Measurements from ENCODE around the gene WNT11. TPM values are rescaled to one million over a fixed set of nuclear protein-coding genes. Genes with fewer than 3 reads are reported as not detected.

Gene WNT11
- total RNA-seq, 1 donor from 2014 or later = 6.9 TPM

DNA sequence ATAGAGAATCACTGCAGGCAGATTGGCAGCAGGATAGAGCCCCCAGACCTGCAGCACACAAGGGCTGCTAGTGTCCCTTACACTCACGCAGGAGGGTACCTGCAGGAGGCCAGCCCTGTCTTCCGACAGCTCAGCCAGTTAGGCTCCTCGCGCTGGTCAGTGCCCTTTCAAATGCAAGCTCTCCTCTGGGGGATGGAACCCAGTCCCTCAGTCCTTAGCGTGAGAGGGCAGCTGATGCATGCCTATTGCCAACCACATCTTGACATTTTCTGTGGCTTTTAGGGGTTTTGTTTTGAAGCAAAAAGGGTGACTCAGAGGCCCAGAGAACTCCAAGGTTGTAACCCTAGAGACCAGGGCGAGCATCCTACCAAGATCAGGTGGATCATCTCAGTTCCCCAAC lies 40.0 kb downstream of the WNT11 start:
- H3K27me3 ChIP-seq = no peaks in the 10 kb centered on the region
- H3K4me1 ChIP-seq = peaks cover 10% of the 10 kb centered on the region
- TF ChIP-seq POLR2AphosphoS5 (IDR thresholded peaks at IDR 0.05; ENCODE audit: insufficient read depth in 1 of 2, low read depth in 1 of 2) (no peak), POLR2A (IDR thresholded peaks at IDR 0.05) (no peak)
- TF ChIP-seq, protein P1, sequence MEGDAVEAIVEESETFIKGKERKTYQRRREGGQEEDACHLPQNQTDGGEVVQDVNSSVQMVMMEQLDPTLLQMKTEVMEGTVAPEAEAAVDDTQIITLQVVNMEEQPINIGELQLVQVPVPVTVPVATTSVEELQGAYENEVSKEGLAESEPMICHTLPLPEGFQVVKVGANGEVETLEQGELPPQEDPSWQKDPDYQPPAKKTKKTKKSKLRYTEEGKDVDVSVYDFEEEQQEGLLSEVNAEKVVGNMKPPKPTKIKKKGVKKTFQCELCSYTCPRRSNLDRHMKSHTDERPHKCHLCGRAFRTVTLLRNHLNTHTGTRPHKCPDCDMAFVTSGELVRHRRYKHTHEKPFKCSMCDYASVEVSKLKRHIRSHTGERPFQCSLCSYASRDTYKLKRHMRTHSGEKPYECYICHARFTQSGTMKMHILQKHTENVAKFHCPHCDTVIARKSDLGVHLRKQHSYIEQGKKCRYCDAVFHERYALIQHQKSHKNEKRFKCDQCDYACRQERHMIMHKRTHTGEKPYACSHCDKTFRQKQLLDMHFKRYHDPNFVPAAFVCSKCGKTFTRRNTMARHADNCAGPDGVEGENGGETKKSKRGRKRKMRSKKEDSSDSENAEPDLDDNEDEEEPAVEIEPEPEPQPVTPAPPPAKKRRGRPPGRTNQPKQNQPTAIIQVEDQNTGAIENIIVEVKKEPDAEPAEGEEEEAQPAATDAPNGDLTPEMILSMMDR (IDR thresholded peaks at IDR 0.05) = no peak
- no peak overlapping the region for H3K4me3 ChIP-seq
- no peak overlapping the region for H3K27ac ChIP-seq
- no peaks in the 10 kb centered on the region for H3K36me3 ChIP-seq
- DNase-seq (ENCODE audit: extremely low spot score in 2 of 2) = no peak
- intact Hi-C loops (cut with DNase I) = no loop called here
- no peaks in the 10 kb centered on the region for H3K9me3 ChIP-seq

DNA sequence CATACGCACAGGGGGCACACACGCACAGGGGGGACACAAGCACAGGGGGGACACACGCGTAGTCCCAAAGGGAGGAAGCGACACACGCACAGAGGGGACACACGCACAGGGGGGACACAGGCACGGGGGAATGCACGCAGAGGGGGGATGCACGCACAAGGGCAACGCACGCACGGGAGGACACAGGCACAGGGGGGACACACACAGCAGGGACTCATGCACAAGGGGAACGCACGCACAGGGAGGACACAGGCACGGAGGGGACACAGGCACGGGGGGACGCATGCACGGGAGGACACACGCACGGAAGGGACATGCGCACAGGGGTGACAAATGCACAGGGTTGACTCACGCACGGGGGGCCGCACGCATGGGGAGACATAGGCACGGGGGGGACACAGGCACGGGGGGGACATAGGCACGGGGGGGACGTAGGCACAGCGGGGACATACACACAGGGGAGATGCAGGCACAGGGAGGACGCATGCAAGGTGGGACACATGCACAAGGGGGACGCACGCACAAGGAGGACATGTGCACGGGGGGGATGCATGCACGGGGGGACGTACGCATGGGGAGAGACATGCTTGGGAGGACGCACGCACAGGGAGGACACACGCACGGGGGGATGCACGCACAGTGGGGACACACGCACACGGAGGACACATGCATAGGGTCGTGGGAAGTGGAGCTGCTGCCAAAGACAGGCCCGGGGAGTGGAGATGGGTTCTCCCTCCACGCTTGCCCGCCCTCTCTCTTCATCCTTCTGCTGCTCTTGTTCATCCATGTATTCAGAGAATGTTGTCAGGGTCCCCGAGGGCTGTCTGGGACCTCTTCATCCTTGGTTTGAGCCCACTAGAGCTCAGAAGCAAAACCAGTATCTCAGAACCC lies 41.2 kb downstream of the WNT11 start:
- TF ChIP-seq POLR2A (IDR thresholded peaks at IDR 0.05) = no peak
- TF ChIP-seq POLR2AphosphoS5 (IDR thresholded peaks at IDR 0.05; ENCODE audit: insufficient read depth in 1 of 2, low read depth in 1 of 2) = no peak
- intact Hi-C loops (cut with DNase I) = no loop called here

DNA sequence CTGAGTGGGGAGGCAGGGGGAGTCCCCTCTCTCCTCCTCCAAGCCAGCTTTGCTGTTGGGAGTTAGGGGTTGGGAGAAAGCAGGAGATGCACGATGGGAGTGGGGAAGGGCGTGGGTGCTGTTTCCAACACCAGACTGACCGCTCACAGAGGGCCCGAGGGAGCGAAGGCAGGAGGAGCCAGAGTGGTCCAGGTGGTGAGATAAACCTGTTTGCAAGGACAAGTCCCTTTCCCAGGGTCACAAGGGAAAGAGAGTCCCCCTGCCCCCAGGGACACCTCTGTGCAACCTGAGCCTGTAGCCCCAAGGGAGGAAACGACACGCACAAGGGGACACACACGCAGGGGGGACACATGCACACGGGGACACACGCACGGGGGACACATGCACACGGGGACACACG lies 42.2 kb downstream of the WNT11 start:
- TF ChIP-seq POLR2AphosphoS5 (IDR thresholded peaks at IDR 0.05; ENCODE audit: insufficient read depth in 1 of 2, low read depth in 1 of 2) (no peak), POLR2A (IDR thresholded peaks at IDR 0.05) (no peak)
- TF ChIP-seq, protein P1 (IDR thresholded peaks at IDR 0.05) = no peak
- Histone ChIP-seq H3K36me3 (no peaks in the 10 kb centered on the region), H3K4me3 (no peak overlapping the region), H3K9me3 (no peaks in the 10 kb centered on the region), H3K4me1 (peaks cover 15% of the 10 kb centered on the region), H3K27ac (no peak overlapping the region), H3K27me3 (no peaks in the 10 kb centered on the region)
- intact Hi-C loops (cut with DNase I) = no loop called here
- no peak for DNase-seq (ENCODE audit: extremely low spot score in 2 of 2)

More for the DNA sequence above, 41.2 kb downstream of the WNT11 start:
- H3K4me3 ChIP-seq = no peak overlapping the region
- H3K36me3 ChIP-seq = no peaks in the 10 kb centered on the region
- H3K4me1 ChIP-seq = peaks cover 15% of the 10 kb centered on the region
- DNase-seq (ENCODE audit: extremely low spot score in 2 of 2) = no peak
- no peaks in the 10 kb centered on the region for H3K27me3 ChIP-seq
- no peaks in the 10 kb centered on the region for H3K9me3 ChIP-seq
- no peak overlapping the region for H3K27ac ChIP-seq

DNA sequence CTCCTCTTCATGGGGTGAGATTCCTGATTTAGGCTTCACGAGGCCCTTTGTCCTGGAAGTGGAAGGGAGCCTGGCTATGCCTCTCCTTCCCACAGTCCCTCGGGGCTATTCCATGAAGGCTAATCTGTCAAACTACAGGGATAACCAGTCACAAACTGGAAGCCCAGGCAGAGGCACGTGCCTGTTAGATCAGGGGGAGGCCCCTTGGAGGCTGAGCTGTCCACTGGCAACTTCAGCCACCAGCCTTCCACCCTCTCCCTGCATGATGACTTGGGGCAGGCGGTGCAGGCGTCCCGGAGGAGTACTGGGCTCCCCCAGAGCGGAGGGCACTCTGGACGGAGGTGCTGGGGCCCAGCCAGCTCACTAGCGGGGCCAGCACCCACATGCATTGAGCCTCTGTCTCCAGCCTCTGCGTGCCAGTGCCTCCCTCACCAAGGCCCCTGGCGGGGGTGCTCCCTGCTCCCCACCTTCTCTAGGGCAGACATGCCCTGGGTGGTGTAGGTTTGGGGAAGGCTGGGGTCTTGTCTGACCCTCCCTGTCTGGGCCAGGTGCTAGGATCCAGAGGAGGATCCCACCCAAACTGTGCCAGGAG lies 42.9 kb downstream of the WNT11 start:
- H3K36me3 ChIP-seq = no peaks in the 10 kb centered on the region
- no peaks in the 10 kb centered on the region for H3K27me3 ChIP-seq
- no peak for TF ChIP-seq POLR2A (IDR thresholded peaks at IDR 0.05)
- TF ChIP-seq, protein P1 (IDR thresholded peaks at IDR 0.05) = no peak
- TF ChIP-seq POLR2AphosphoS5 (IDR thresholded peaks at IDR 0.05; ENCODE audit: insufficient read depth in 1 of 2, low read depth in 1 of 2) = no peak
- no peak overlapping the region for H3K27ac ChIP-seq
- no peak for DNase-seq (ENCODE audit: extremely low spot score in 2 of 2)
- no peaks in the 10 kb centered on the region for H3K9me3 ChIP-seq
- no peak overlapping the region for H3K4me3 ChIP-seq
- peaks cover 15% of the 10 kb centered on the region for H3K4me1 ChIP-seq
- intact Hi-C loops (cut with DNase I) = no loop called here

DNA sequence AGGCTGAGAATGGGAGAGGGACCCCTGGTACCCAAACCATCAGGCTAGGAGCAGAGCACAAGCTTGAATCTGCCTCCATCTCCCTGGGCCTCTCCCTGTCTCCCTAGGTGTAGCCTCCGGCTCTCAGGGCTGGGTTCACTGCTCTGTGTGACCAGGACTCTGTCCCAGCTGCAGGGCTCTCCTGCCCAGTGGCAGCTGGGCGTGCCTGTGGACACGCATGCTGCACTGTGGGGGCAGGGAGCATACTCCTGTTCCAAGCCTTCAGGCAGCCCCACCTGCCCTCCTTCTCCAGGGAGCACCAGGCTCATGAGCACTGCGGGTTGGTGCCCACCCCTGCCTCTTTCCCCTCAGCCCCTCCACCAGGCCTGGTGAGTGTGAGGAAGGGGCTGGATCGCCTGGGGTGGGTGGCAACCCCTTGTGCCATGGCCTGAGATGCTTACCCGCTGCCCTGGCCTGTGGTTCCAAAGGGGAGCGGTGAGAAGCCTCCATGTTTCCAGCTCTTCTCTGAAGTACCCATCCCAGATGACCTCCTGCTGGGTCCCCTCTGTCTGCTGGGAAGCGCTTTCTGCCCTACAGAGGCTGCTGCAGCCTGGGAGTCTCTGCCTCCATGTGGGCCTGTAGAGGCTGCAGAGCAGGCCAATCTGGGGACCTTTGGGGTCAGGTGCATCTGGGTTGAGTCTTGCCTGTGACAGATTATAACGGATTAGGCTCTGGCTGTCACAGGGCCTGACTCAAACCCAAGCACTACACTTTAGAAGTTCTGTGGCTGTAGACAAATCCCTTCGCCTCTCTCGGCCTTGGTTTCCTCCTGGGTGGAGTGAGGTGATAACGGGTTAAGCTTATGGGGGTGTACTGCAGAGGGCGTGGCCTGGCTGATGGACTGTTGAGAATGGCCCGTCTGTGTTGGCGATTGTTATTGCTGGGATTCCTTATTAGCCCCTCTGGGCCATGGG lies 43.7 kb downstream of the WNT11 start:
- H3K9me3 ChIP-seq = no peaks in the 10 kb centered on the region
- DNase-seq (ENCODE audit: extremely low spot score in 2 of 2) = no peak
- H3K4me3 ChIP-seq = no peak overlapping the region
- no peaks in the 10 kb centered on the region for H3K27me3 ChIP-seq
- no peak overlapping the region for H3K27ac ChIP-seq
- TF ChIP-seq POLR2AphosphoS5 (IDR thresholded peaks at IDR 0.05; ENCODE audit: insufficient read depth in 1 of 2, low read depth in 1 of 2) (no peak), POLR2A (IDR thresholded peaks at IDR 0.05) (no peak)
- TF ChIP-seq, protein P1 (IDR thresholded peaks at IDR 0.05) = no peak
- peaks cover 15% of the 10 kb centered on the region for H3K4me1 ChIP-seq
- intact Hi-C loops (cut with DNase I) = no loop called here
- H3K36me3 ChIP-seq = no peaks in the 10 kb centered on the region
